Mucosa of descending colon (tissue), 3 donors: ENCODE results near the gene MYZAP. TPM values are rescaled to one million over a fixed set of nuclear protein-coding genes. Genes with fewer than 3 reads are reported as not detected.

Source experiments
- ATAC-seq: fragments of 200-7000 bp; cut with Tn5 transposase; one replicate; pipeline ENCODE4 v1.9.1; 2020; ENCODE audit warnings: mild to moderate bottlenecking, moderate library complexity
- DNase-seq, 3 donors: peaks; one replicate each; pipeline ENCODE4 v3.0.0-alpha.2; 2020
- H3K36me3 ChIP-seq: fragments of 200-600 bp; one replicate; pipeline ENCODE4 v1.8.0; 2021; ENCODE audit warnings: low read depth, mild to moderate bottlenecking
- H3K4me1 ChIP-seq: fragments of 200-600 bp; one replicate; pipeline ENCODE4 v1.8.0; 2021; ENCODE audit warnings: low read depth, mild to moderate bottlenecking
- H3K4me3 ChIP-seq: fragments of 200-600 bp; one replicate; pipeline ENCODE4 v1.8.0; 2021; ENCODE audit warnings: mild to moderate bottlenecking
- H3K9me3 ChIP-seq: fragments of 200-600 bp; one replicate; pipeline ENCODE4 v1.8.0; 2021; ENCODE audit warnings: mild to moderate bottlenecking
- CTCF ChIP-seq: fragments of 200-600 bp; IDR thresholded peaks from one replicate; pipeline ENCODE4 v1.8.0; 2022; ENCODE audit warnings: antibody characterized with exemption, mild to moderate bottlenecking
- intact Hi-C, 2 donors: fragments of 100-400 bp; cut with DNase I in 1 of 2; cut with micrococcal nuclease in 1 of 2; formaldehyde crosslinking; loops; one replicate each; pipeline versions ENCODE4 v1.11.0 to v1.11.1; 2022; cut with DNase I, micrococcal nuclease
- total RNA-seq, 3 donors: library from RNA; stranded (reverse); fragmentation: NEBNext Ultra II Directional in 2 of 3; extraction: Animal tissue kit (Norgen Biotek cat#: 25700) in 2 of 3; gene quantifications; one replicate each; pipeline versions ENCODE4 v1.2.1 to v1.2.4, GENCODE V29; 2021 to 2023
- donor health status: DM: no; HTN: no; CAD: no; lungs with moderate emphysema.
- donor health status: DM: no; HTN: no; CAD: no.
- donor health status: DM: no; HTN: yes; CAD: no.

The MYZAP gene
- total RNA-seq, 3 donors from 2014 or later = 17.5 to 18.8 (median 17.9) TPM

GRCh38 chr15:57556040-57556439 is 35.7 kb upstream of the MYZAP start:
- DNase-seq (no peak), ATAC-seq (no peak)
- Histone ChIP-seq H3K36me3 (no peaks in the 10 kb centered on the region), H3K9me3 (no peaks in the 10 kb centered on the region), H3K4me3 (no peak overlapping the region), H3K4me1 (peaks cover 8% of the 10 kb centered on the region)
- intact Hi-C loops = no loop called here
- TF ChIP-seq CTCF = no peak

- no peak overlapping the region for H3K4me3 ChIP-seq
- no peaks in the 10 kb centered on the region for H3K9me3 ChIP-seq
- intact Hi-C loops = no loop called here
- DNase-seq (no peak), ATAC-seq (no peak)
- TF ChIP-seq CTCF = no peak
- no peaks in the 10 kb centered on the region for H3K36me3 ChIP-seq
- H3K4me1 ChIP-seq = peaks cover 8% of the 10 kb centered on the region
These were observed 34.4 kb upstream of the MYZAP start for GRCh38 chr15:57557267-57557666.

GRCh38 chr15:57557810-57558209 is 33.9 kb upstream of the MYZAP start:
- no peak for TF ChIP-seq CTCF
- Histone ChIP-seq H3K36me3 (no peaks in the 10 kb centered on the region), H3K9me3 (no peaks in the 10 kb centered on the region), H3K4me3 (no peak overlapping the region), H3K4me1 (peaks cover 8% of the 10 kb centered on the region)
- no peak for ATAC-seq
- no peak for DNase-seq
- intact Hi-C loops = no loop called here

GRCh38 chr15:57559875-57560274 is 31.8 kb upstream of the MYZAP start:
- ATAC-seq (peak; percentile 96), DNase-seq (peak; percentile 78 to 94 (median 91))
- Histone ChIP-seq H3K4me1 (peaks cover 8% of the 10 kb centered on the region), H3K36me3 (no peaks in the 10 kb centered on the region), H3K4me3 (no peak overlapping the region), H3K9me3 (no peaks in the 10 kb centered on the region)
- TF ChIP-seq CTCF = peak; percentile 68
- intact Hi-C loops = loop anchor here in 1 of 2 donors (2.0 to 5.0 kb wide), 2 partner anchors 53 to 147 kb away; partner anchors contain the start of gene POLR2M

- H3K4me3 ChIP-seq = no peak overlapping the region
- DNase-seq (peak in 2 of 3 donors; percentile 59 to 77), ATAC-seq (peak; percentile 88)
- intact Hi-C loops = loop anchor here in 1 of 2 donors (2.0 to 5.0 kb wide), 2 partner anchors 52 to 146 kb away; partner anchors contain the start of gene POLR2M
- TF ChIP-seq CTCF = peak; percentile 75
- H3K36me3 ChIP-seq = no peaks in the 10 kb centered on the region
- peaks cover 8% of the 10 kb centered on the region for H3K4me1 ChIP-seq
- H3K9me3 ChIP-seq = no peaks in the 10 kb centered on the region
These were observed 30.5 kb upstream of the MYZAP start for GRCh38 chr15:57561041-57561711.
